Measurements from ENCODE around the gene SLC34A3.

The SLC34A3 gene

DNA sequence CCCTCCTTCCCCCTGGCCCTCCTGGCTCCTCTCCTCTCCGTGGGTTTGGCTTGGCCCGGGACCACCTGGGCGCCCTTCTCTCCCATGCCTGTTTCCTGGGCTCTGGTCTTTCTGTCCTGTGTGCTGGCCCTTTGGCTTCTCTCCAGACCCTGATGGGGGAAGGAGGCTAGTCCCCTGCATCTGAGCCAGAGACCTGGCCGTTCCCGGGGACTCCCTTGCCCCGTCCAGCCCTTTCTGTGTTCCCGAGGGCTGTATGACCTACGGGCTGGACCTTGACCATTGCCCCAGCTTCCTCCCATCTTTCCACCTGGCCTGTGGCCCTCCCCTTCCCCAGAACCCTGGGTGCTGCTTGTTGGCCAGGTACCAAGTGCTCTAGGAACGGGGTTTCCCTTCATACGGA, 32.8 kb downstream of the SLC34A3 start:
- DNase-seq = no peak

DNA sequence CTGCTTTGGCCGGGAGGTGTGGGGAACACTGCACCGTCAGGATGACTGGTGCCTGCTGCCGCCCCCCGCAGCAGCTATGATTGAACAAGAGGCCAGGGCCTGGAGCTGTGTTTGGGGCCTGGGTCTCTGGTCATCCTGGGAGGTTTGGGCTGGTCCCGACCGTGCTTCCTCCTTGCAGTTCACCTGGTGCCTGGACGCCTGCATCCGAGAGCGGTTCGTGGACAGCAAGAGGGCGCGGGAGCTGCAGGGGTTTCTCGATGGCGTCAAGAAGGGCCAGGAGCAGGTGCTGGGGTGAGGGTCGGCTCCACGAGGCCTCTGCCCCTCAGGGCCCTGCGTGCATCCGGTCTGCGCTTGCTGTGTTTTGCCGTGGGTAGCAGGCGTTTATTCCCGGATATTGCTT, 33.4 kb downstream of the SLC34A3 start:
- DNase-seq = no peak

DNA sequence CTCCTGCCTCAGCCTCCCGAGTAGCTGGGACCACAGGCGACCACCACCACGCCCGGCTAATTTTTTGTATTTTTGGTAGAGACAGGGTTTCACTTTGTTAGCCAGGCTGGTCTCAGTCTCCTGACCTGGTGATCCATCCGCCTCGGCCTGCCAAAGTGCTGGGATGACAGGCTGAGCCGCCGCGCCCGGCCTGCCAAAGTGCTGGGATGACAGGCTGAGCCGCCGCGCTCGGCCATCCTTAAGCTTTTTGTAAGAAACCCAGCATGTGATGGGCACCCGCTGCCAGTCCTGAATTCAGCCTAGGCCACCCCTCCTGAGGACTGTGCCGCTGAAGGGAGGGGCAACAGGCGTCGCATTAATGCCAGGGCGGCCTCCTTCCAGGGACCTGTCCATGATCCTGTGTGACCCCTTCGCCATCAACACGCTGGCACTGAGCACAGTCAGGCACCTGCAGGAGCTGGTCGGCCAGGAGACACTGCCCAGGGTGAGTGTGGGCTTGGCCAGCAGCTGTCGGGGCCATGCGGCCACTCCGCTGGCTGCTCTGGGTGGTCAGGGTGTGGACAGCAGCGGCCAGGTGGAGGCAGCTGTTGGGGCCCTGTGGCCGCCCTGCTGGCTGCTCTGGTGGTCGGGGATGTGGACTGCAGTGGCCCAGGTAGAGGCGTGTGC, 34.9 kb downstream of the SLC34A3 start:
- DNase-seq = no peak

DNA sequence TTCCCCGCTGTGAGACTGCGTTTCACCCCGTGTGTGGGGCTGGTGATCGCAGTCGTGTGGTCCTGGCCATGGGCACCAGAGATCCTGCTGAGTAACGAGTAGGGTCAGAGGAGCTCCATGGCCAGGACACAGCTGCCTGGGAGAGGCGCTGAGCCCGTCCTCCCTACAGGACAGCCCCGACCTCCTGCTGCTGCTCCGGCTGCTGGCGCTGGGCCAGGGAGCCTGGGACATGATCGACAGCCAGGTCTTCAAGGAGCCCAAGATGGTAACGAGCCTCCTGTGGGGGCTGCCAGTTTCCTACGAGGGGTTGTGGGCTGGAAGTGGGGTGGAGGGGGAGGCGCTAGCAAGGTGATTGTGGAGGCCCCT, 35.4 kb downstream of the SLC34A3 start:
- no peak for DNase-seq

DNA sequence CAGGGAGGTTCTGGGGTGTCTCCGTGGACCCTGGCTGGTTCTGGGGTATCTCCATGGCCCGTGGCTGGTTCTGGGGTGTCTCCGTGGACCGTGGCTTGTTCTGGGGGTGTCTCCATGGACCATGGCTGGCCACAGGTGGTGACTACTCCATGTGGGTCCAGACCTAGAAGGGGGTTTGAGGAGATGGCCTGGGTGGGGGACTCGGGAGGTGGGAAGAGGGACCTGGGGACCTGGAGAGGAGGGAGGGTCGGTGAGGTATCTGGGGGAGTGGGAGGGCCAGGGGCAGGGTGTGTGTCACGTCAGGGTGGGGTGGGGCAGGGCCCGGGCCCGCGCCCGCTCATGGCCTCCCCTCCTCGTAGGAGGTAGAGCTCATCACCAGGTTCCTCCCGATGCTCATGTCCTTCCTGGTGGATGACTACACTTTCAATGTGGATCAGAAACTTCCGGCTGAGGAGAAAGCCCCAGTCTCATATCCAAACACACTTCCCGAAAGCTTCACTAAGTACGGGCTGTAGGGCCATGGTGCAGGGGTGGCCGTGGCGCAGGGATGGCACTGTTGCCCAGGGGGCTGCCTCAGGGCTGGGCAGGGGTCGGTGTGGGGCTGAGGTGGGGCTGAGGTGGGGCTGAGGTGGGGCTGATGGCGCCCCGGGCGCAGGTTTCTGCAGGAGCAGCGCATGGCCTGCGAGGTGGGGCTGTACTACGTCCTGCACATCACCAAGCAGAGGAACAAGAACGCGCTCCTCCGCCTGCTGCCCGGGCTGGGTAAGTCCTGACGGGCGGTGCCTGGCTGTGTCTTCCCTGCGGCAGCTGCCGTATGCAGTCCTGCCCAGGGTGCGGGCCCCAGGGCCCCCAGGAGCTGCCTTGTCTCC, 36.1 kb downstream of the SLC34A3 start:
- no peak for DNase-seq

DNA sequence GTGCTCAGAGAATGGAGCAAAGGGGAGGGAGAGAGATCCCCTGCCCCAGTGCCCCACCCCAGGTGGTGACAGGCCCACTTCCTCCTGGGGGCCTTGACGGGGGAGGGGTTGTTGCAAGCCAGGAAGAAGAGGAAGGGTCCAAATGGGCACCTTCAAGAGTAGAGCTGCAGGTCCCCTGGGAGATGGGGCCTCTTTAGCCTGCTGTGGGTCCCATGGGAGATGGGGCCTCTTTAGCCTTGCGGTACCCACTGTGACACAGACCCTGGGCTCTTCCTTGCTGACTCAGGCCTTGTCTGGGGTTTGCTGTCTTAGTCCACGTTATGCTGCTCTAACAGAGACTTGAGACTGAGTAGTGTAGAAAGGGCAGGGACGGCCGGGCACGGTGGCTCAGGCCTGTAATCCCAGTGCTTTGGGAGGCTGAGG, 37.2 kb downstream of the SLC34A3 start:
- DNase-seq = no peak

DNA sequence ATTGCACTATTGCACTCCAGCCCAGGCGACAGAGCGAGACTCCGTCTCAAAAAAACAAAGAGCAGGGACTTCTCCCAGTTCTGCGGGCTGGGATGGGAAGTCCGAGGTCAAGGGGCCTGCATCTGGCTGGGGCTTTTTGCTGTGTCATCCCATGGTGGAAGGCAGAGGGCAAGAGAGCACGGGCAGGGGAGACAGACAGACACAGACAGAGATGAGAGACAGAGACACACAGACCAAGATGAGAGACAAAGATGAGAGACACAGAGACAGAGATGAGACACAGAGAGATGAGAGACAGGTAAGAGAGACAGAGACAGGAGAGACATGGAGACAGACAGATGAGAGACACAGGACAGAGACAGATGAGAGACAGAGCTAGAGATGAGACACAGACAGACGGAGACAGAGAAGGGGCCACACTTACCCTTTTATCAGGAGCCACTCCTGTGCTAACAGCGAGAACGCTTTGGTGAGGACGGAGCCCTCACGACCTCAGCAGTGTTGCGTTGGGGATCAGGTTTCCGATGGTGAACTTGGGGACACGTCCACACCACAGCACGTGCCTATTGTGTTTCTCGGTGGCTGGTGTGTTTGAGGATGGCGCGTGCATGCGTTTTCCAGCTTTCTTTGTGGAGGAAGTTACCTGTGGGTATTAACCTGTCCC, 38.0 kb downstream of the SLC34A3 start:
- DNase-seq = no peak

DNA sequence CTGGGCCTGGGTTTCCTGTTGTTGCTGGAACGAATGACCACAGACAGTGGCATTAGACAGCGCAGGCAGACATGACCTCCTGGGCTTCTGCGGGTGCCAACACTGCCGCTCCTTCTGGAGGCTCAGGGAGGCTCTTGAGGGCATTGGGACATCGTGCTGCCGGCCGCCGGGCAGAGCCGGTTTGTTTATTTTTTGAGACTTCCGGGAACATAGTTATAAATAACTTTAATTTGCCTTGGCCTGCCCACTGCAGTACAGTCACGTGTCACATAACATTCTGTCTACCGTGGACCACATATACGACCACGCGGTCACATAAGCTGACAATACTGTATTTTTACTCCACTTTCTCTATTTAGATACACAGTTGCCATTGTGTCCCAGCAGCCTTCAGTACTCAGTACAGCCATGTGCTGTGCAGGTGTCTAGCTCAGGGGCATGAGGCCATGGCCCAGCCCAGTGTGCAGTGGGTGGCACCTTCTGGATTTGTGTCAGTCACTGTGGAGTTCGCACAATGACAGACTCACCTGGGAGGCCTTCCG, 38.6 kb downstream of the SLC34A3 start:
- DNase-seq = no peak

DNA sequence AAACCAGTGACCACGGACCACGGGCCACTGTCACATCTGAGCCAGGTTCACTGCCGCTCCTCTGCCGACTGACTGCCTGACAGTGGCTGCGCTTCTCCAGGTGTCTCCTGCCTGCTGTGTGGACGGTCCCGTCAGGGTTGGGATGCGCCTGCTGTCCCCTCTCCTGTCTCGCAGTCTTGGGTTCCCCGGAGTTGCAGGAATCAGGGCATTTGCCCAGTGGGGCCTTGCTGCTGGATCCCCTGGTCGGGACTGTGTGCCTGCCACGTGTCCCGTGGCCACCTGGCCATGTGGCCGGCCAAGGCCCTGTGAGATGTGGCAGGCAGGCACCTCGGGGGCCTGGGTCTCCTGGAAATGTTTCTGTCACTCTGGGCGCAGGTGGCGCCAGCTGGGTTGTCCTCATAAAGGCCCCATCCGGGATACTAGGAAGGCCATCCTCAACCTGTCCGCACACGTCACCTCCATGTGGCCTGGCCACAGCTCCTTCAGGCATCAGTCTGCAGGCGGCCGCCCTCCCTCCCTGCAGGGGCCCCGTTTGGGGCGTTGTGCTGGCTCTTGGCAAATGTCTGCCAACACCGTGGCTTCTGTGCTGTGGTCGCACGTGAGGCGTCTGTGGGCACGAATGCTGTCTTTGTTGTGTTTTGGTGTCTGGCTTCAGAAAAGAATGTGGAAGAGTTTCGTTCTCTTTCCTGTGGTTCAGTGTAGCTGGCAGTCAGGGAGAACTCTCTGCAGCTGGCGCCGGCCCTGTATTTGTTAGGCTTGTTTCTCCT, 40.4 kb downstream of the SLC34A3 start:
- DNase-seq = no peak

DNA sequence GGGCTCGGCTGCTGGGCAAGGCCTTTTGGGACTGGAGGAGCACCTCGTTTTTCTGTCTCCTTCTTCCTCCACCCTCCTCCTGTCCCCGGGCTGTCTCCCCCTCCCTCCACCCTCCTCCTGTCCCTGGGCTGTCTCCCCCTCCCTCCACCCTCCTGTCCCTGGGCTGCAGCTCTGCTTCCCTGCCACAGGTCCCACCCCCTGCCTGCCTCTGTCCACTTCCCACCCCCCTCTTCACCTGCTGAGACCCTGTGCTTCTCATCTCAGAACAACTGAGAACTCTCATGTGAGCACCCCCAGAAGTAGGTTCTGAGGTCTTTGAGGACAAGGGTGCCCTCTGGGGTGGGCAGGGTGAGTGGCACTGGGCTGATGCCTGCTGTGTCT, 41.0 kb downstream of the SLC34A3 start:
- no peak for DNase-seq

DNA sequence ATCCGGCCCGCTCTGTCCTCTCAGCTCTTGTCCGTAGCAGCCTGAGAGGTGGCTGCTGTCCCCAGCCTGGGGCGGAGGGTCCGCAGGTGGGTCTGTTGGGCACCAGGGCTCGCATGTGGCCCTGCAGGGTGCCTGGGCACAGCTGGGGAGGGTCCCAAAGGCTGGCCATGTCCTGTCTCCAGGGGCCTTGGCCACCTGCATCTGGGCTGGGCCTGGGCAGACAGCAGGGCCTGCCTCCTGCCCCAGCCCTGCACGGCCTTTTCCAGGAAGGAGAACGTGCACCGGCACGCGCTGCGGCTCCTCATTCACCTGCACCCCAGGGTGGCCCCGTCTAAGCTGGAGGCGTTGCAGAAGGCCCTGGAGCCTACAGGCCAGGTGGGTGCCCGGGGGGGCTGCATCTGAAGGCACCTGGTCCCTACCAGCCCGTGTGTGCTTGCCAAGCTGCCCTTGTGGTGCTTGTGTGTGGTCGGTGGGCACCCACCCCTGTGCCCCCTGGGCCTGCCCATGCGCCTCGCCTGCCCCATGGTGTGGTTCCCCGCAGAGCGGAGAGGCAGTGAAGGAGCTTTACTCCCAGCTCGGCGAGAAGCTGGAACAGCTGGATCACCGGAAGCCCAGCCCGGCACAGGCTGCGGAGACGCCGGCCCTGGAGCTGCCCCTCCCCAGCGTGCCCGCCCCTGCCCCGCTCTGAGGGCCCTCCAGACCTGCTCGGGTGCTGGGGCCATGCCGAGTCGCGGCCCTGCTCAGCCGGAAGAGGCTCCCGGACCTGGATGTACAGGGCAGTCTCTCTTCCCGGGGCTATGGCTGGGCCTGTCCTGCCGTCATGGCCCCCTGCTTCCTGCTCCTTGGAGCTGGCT, 41.8 kb downstream of the SLC34A3 start:
- DNase-seq = no peak

DNA sequence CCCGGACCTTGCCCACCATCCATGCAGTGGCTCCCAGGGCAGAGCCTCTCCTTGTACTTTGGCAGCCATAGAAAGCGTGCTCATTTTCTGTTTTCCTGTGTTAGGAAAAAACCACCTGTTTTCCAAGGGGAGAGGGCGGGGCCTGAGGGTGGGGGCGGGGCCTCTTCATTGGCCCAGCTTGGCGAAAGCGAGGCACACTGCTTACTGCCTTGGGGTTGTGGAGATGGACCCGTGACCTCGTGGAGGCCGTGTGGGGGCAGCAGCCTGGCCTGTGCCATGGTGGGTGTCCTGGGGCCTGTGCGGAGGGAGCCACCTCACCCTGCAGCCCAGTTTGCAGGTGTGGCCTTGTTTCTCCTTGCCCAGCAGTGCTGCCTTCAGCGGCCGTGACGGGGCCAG, 42.4 kb downstream of the SLC34A3 start:
- no peak for DNase-seq

DNA sequence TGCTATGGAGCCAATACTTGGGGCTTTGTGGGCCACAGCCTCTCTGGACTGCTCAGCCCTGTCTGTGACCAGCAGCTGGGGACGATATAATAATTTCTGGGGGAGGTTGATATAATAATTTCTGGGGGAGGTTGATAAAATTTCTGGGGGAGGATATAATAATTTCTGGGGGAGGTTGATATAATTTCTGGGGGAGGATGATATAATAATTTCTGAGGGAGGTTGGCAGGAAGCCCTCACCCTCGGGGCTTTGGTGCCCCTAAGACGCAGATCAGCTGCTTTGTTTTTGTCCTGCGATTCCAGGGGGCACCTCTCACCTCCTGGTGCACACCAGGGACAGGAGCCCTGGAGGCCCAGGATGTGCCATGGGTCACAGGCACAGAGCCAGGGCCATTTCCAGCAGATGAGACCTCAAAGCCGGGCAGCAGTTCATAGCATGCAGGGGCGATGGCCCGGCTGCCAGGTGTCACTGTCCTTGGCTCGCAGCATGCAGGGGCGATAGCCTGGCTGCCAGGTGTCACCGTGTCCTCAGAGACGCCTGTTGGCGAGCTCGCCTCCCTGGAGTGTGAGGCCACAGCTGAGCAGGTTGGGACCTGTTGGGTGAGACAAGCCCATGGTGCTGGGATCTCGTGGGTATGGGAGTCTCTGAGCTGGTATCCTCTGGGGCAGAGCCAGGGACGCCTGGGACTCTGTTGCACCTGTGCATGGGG, 43.1 kb downstream of the SLC34A3 start:
- no peak for DNase-seq

DNA sequence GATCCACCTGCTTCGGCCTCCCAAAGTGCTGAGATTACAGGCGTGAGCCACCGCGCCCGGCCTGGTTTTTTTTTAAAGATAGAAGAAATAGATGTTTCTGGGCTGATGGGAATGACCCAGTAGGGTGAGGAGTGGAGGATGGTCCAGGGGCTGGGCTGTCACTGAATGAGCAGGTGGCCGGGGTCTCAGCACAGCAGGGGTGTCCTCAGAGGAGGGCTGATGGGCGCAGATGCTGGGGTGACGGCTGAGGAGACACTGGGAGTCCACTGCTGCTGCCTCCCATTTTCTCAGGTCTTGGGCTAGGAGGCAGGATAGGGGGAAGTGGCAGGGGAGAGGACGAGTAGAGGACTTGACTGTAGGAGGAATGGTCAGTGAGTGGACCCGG, 44.5 kb downstream of the SLC34A3 start:
- no peak for DNase-seq

DNA sequence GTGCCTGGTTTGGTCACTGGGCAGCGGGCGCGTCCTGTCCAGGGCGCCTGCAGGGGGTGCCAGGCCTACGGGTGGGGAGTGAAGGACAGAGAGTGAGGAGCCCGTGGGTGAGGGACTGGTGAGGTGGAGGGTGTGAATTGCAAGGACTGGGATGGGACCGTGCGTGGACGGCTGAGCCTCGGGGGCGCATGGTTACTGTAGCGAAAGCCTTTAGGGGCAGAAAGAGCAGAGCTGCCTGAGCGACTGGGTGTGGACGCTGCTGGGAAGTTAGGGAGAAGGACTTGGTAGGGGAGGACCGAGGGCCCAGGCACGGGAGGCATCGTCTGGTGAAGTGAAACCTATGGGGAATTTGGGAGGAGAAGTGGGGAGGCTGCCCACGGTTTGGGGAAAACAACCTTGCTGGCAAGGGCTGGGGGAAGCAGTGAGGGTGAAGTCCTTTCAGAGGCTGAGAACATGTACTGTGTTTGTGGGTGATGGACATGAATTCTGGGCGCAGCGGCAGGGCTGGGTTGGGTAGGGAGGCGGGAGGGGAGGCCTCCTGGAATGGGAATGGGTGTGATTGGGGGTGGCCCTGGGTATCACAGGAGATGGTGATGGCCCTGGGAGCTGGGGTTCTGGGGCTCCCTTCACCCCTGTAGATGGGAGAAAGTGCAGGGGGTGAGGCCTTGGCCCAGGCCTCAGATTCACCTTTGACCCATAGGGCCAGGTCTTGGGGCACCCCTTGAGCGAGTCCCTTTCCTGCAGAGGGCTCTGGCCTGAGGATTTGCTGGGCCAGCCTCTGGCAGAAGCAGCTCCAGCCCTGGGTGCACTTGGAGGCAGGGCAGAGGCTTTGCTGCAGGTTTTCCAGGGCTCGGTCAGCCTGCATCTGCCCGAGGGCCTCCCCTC, 45.1 kb downstream of the SLC34A3 start:
- DNase-seq = no peak

DNA sequence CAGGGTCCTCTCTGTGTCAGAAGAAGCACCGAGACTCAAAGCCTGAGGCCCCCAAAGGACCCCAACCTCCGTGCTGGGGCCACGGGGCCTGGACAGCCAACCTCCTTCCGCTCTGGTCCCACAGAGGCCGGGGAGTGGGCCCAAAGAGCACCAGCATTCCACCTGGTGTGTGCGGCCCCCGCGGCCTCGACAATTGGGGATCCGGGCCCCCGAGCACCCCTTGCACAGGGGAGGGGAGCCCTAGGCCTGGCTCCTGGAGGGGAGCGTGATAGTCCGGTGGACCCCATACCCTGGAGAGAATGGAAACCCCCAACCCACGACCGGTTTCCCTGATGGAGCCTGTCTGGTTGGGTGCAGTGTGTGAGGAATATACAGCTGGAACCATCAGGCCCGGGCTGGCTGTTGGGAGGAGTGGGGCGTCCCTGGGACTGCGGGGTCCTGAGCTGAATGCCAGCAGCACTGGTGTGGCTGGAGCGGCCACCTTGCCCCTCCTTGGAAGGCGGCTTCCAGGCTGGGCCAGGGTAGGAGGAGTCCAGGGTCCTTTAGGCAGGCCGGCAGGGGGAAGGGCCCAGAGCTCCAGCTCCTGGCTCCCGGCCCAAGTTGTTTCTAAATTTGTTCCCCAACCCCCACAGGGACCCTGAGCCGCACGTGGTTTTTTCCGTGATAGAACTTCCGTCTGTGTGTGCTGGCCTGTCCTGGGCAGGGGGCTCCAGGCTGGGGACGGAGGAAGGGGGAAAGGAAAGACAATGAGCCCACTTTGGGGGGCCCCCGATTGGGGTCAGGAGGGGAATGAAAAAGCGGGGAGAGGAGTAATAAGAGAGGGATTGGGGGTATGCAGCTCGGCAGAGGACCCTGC, 46.0 kb downstream of the SLC34A3 start:
- DNase-seq = no peak

DNA sequence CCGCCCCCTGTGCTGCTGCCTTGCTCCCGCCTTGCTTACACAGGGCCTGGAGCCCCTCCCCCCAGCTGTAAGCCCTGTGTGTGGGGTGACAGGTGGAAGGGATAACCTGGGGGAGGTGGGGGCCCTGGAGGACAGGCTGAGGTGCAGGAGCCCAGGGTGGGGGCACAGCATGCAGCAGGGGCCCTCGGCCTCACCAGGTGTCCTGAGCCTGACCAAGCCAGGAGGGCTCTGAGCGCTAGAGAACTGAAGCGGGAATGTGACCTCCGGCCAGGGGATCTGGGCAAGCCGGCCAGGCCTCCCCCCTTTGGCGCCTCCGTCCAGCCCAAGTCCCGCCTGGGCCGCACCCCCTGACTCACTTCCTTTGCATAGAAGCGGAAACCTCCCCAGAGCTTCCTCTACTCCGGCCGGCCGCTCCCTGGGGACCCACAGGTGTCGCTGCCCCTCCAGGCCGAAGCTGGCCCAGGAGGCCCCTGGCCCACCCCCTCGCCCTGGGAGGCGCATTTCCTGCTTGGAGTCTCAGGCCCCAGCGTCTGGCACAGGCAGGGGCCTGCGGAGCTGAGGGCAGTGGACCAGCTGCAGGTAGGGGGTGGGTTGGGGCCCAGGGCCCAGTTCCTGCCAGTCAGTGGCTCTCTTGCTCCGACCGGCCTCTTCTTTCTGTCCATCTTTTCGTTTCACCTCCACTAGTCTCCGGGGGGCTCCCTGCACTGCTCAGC, 46.8 kb downstream of the SLC34A3 start, which contains the start of gene TOR4A:
TSS of gene TOR4A (plus strand) at position 398 of the 713 bp plus-strand sequence. CDS start 964 bp downstream, outside the sequence.
- no peak for DNase-seq

DNA sequence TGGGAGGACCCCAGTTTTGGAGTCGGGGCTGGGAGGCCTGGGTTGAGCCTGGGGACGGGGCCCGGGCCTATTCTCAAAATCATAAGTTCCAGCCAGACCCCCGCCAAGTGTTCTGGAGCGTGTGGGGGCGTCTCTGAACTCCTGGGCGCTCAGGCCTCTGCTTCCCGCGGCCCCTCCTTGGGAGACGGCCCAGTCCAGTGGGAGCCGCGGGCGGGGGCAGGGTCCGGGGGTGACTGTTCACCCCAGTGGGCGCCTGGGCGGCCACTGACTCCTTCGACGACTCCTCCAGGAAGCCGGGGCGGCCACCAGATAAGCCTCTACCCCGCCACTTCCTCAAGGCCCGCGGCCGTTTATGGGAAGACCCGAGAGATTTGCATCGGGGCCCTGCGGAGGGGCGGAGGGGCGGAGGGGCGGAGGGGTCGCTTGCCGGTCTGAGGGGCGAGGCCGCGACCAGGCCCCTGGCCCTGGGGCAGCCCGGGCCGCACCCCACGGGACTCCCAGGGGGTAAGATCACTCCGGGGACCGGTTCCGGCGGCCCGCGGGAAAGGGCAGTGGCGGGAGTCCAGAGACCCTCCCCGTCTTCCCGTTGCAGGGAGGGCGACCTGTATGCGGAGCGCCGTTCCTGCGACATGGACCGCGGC, 47.5 kb downstream of the SLC34A3 start:
- DNase-seq = no peak

Measured in NCI-H1436 treated with DMSO at 0.1 percent for 48 hours (cell line).